GM23248 (cell line): ENCODE results near the gene HDGFL2.

Experiments
- EZH2 ChIP-seq: fragments of 200-600 bp; sonication (generic); IDR thresholded peaks from 2 replicates; pipeline ENCODE4 v1.6.1; 2018; ENCODE audit warnings: antibody characterized with exemption, mild to moderate bottlenecking; ENCODE audit not compliant: insufficient read depth, poor library complexity, severe bottlenecking
- EZH2phosphoT487 ChIP-seq: fragments of 200-600 bp; sonication (generic); IDR thresholded peaks from 2 replicates; pipeline ENCODE4 v1.6.1; 2018; ENCODE audit warnings: antibody characterized with exemption, moderate library complexity, mild to moderate bottlenecking, low read depth; ENCODE audit not compliant: insufficient read depth

DNA sequence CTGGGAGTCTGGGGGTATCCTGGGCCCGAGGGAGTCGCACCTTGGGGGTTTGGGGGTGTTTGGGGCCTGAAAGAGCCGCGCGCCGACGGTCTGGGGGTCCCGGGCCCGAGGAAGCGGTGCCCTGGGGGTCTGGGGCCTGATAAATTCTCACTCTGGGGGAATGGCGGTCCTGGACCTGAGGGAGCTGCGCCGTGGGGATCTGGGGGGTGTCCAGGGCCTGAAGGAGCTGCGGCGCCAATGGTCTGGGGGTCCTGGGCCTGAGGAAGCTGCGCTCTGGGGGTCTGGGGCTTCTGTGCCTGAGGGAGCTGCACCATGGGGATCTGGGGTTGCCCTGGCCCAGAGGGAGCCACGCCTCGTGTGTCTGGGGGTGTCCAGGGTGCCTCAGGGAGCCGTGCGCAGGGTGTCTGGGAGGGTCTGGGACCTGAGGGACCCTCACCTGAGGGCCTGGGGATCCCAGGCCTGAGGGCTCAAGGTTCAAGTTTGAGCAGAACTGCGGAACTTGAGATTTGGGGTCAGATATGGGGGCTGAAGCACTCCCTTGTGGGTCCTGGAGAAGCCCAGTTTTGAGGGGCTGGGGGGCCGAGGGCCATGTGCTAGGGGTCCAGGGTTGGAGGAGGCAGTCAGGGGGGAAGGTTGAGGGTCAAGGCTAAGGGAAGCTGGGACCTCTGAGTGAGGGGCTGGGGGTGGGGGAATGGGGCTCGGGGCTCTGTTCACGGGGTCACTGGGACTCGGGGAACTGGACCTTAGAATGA, 1.1 kb downstream of the HDGFL2 start:
- TF ChIP-seq EZH2 (no peak), EZH2phosphoT487 (no peak)
